IMR-90 (cell line): ENCODE measurements around the gene IPO7. TPM values are rescaled to one million over a fixed set of nuclear protein-coding genes. Genes with fewer than 3 reads are reported as not detected.
"Not testable (repeated sequence)": the region's sequence is repeated elsewhere in the genome, so short reads cannot be mapped to it uniquely, and the experiment has no call there.

ENCODE experiments used
- ATAC-seq: fragments of 200-7000 bp; cut with Tn5 transposase; 2 replicates; pipeline ENCODE4 v1.9.1; 2020; ENCODE audit warnings: low read depth, mild to moderate bottlenecking, moderate library complexity
- BruUV-seq: library from RNA; stranded (reverse); fragments of 400-500 nt; replicated peaks from 2 replicates; lab custom pipeline; 2021; lab: Mats Ljungman, UMichigan
- CTCF ChIA-PET: fragments of 300-600 bp; formaldehyde crosslinking; extraction: SDS; loops from one replicate; lab custom pipeline; 2021; ENCODE audit warnings: antibody characterized with exemption; lab: Yijun Ruan, JAX
- POLR2A ChIA-PET: fragments of 300-600 bp; sonication (Branson Sonifier 250); formaldehyde crosslinking; loops from one replicate; lab custom pipeline; 2022; ENCODE audit warnings: antibody characterized with exemption; ENCODE audit not compliant: unreplicated experiment; lab: Charles Lee
- DNase-seq: peaks from one replicate; pipeline ENCODE4 v3.0.0; 2013
- H2AFZ ChIP-seq: replicated peaks from 2 replicates; pipeline ENCODE3; 2013; ENCODE audit warnings: low read length, mild to moderate bottlenecking; ENCODE audit not compliant: poor library complexity
- H2AK5ac ChIP-seq: 2 replicates; pipeline ENCODE4 v1.6.1; 2013; ENCODE audit warnings: low read depth, low read length, inconsistent platforms
- H2AK9ac ChIP-seq: replicated peaks from 2 replicates; pipeline ENCODE3; 2013; ENCODE audit warnings: mild to moderate bottlenecking, low read depth, low read length, moderate library complexity; ENCODE audit not compliant: poor library complexity
- H2BK120ac ChIP-seq: 2 replicates; pipeline ENCODE4 v1.6.1; 2013; ENCODE audit warnings: low read depth, low read length, inconsistent platforms
- H2BK15ac ChIP-seq: 3 replicates; pipeline ENCODE4 v1.6.1; 2013; ENCODE audit warnings: low read depth, low read length, inconsistent platforms
- H2BK20ac ChIP-seq: 2 replicates; pipeline ENCODE4 v1.6.1; 2013; ENCODE audit warnings: low read depth, mild to moderate bottlenecking, inconsistent platforms, low read length, moderate library complexity
- H2BK5ac ChIP-seq: 2 replicates; pipeline ENCODE4 v1.6.1; 2013; ENCODE audit warnings: mild to moderate bottlenecking, low read depth, low read length, inconsistent platforms; ENCODE audit not compliant: poor library complexity, severe bottlenecking
- H3K14ac ChIP-seq: replicated peaks from 2 replicates; pipeline ENCODE4 v1.6.1; 2013; ENCODE audit warnings: low read depth, low read length, inconsistent platforms
- H3K18ac ChIP-seq: 2 replicates; pipeline ENCODE4 v1.6.1; 2013; ENCODE audit warnings: low read depth, low read length, control low read depth
- H3K23ac ChIP-seq: 2 replicates; pipeline ENCODE4 v1.6.1; 2013; ENCODE audit warnings: low read depth, low read length, inconsistent platforms
- H3K27ac ChIP-seq: 2 replicates; pipeline ENCODE4 v1.5.1; 2013; ENCODE audit warnings: mild to moderate bottlenecking, control low read depth, low read length; ENCODE audit not compliant: insufficient read depth
- H3K27me3 ChIP-seq: 2 replicates; pipeline ENCODE4 v1.6.1; 2013; ENCODE audit warnings: low read length; ENCODE audit not compliant: control insufficient read depth, insufficient read depth
- H3K36me3 ChIP-seq: 2 replicates; pipeline ENCODE4 v1.6.1; 2013; ENCODE audit warnings: low read length, mixed read lengths; ENCODE audit not compliant: control insufficient read depth, insufficient read depth
- H3K4ac ChIP-seq: 2 replicates; pipeline ENCODE4 v1.6.1; 2013; ENCODE audit warnings: low read depth, low read length, inconsistent platforms
- H3K4me1 ChIP-seq: 2 replicates; pipeline ENCODE4 v1.6.1; 2013; ENCODE audit warnings: low read length, mixed read lengths; ENCODE audit not compliant: control insufficient read depth, insufficient read depth
- H3K4me2 ChIP-seq: 2 replicates; pipeline ENCODE4 v1.6.1; 2013; ENCODE audit warnings: low read depth, mild to moderate bottlenecking, control low read depth, low read length, moderate library complexity
- H3K4me3 ChIP-seq: 2 replicates; pipeline ENCODE4 v1.5.1; 2013; ENCODE audit warnings: low read depth, mild to moderate bottlenecking, control low read depth, low read length, moderate library complexity; ENCODE audit not compliant: insufficient read depth
- H3K56ac ChIP-seq: 2 replicates; pipeline ENCODE4 v1.6.1; 2013; ENCODE audit warnings: low read length, inconsistent platforms; ENCODE audit not compliant: insufficient read depth; ENCODE audit errors: extremely low read depth
- H3K79me1 ChIP-seq, 2 experiments: 2 replicates each; pipeline ENCODE4 v1.6.1; 2013; ENCODE audit warnings: low read length in 2 of 2, inconsistent platforms in 1 of 2, low read depth in 1 of 2
- H3K9ac ChIP-seq: 2 replicates; pipeline ENCODE4 v1.6.1; 2013; ENCODE audit warnings: low read depth, low read length, control low read depth
- H3K9me1 ChIP-seq: 2 replicates; pipeline ENCODE4 v1.6.1; 2013; ENCODE audit warnings: low read length, inconsistent platforms; ENCODE audit not compliant: insufficient read depth
- H3K9me3 ChIP-seq: 2 replicates; pipeline ENCODE4 v1.6.1; 2013; ENCODE audit warnings: low read length; ENCODE audit not compliant: control insufficient read depth, insufficient read depth
- H4K20me1 ChIP-seq: 2 replicates; pipeline ENCODE4 v1.6.1; 2013; ENCODE audit warnings: low read length, inconsistent platforms; ENCODE audit not compliant: insufficient read depth
- H4K5ac ChIP-seq: 2 replicates; pipeline ENCODE4 v1.6.1; 2013; ENCODE audit warnings: mild to moderate bottlenecking, low read depth, low read length, control low read depth
- H4K8ac ChIP-seq, 2 experiments: 2 replicates each; pipeline ENCODE4 v1.6.1; 2013; ENCODE audit warnings: low read depth in 2 of 2, low read length in 2 of 2, control low read depth in 1 of 2, inconsistent platforms in 1 of 2
- H4K91ac ChIP-seq: 2 replicates; pipeline ENCODE4 v1.6.1; 2013; ENCODE audit warnings: low read depth, low read length, inconsistent platforms; ENCODE audit not compliant: insufficient read depth
- WGBS, 2 experiments: methylation state at CpG; one replicate each; pipeline versions ENCODE4 v1.1.5 to v1.1.7; 2013; ENCODE audit warnings: missing lambda C conversion rate in 2 of 2; ENCODE audit not compliant: insufficient read length in 1 of 2; ENCODE audit errors: extremely low coverage in 2 of 2; 5-methylcytosine and 5-hydroxymethylcytosine counted together
- dilution Hi-C: fragments of 300-500 bp; cut with HindIII; formaldehyde crosslinking; loops from one replicate; pipeline ENCODE4 v1.14.3; 2018; ENCODE audit warnings: low sequenced_read_pairs; ENCODE audit not compliant: unreplicated experiment
- in situ Hi-C: fragments of 300-500 bp; cut with MboI; formaldehyde crosslinking; loops from 3 replicates; pipeline ENCODE4 v1.14.3; 2019; ENCODE audit warnings: low sequenced_read_pairs, inconsistent platforms, mixed read lengths
- intact Hi-C: fragments of 100-400 bp; cut with micrococcal nuclease; formaldehyde crosslinking; loops from 2 replicates; pipeline ENCODE4 v1.10.0; 2022
- polyA plus RNA-seq, 3 experiments: library from polyadenylated mRNA; depleted of rRNA; stranded (reverse); fragments of >200 nt; gene quantifications; 2 replicates each; pipeline ENCODE4 v1.2.3, GENCODE V29; 2012; ENCODE audit warnings: low replicate concordance in 1 of 3
- total RNA-seq: library from RNA; depleted of rRNA; stranded (reverse); fragments of >200 nt; gene quantifications from 2 replicates; pipeline ENCODE4 v1.2.3, GENCODE V29; 2012

The IPO7 gene
- total and polyA plus RNA-seq, 2 of the 4 experiments (the other 2 are of a cell fraction): 40.6 to 110 TPM

- H4K20me1 ChIP-seq, H3K36me3 ChIP-seq, BruUV-seq, H3K14ac ChIP-seq, H3K27me3 ChIP-seq, CTCF ChIA-PET, dilution Hi-C loops, H2BK5ac ChIP-seq, DNase-seq, H2AK9ac ChIP-seq, H3K9ac ChIP-seq, H4K91ac ChIP-seq, H3K4me2 ChIP-seq, H2AFZ ChIP-seq, H4K5ac ChIP-seq, H2BK20ac ChIP-seq, H3K4ac ChIP-seq, ATAC-seq, H3K9me3 ChIP-seq, H3K18ac ChIP-seq, intact Hi-C loops, H3K23ac ChIP-seq, H4K8ac ChIP-seq, H3K4me3 ChIP-seq, H3K27ac ChIP-seq, H2BK120ac ChIP-seq, H3K56ac ChIP-seq, in situ Hi-C loops: not testable (repeated sequence)
- peaks cover 5 to 20% of the 10 kb centered on the region in 2 experiments; a peak in 1 of 4 replicates for H3K79me1 ChIP-seq
- H3K4me1 ChIP-seq: peaks cover 18% of the 10 kb centered on the region
- POLR2A ChIA-PET: interaction anchor here (0.6 kb wide), 1 partner anchor 96 kb away, joined by 3 read pairs; the partner anchor contains the start of gene DENND5A
- H2BK15ac ChIP-seq: 0 out of 3 replicates have a peak overlapping the region, but pooled peaks have one; percentile 60
- H2AK5ac ChIP-seq: peak overlapping the region; percentile 47; the same call in 1 of the 2 replicates
- peaks cover 13% of the 10 kb centered on the region; the same call in 1 of the 2 replicates for H3K9me1 ChIP-seq
- WGBS, 2 experiments: 100% methylated on average over 1 of the region's 13 CpGs; no CpG with 5 or more reads in 1 of the 2 experiments
These were observed 23.4 kb upstream of the IPO7 start for GRCh38 chr11:9360862-9361622.
